GM18867 (cell line): Measurements from ENCODE around the gene PAAF1.
A peak's percentile ranks its signal among the peaks of the same experiment; 100 is the strongest.

Experiments used
- ATAC-seq: cut with Tn5 transposase; IDR thresholded peaks from one replicate; pipeline ENCODE4 v1.9.1; 2021; ENCODE audit warnings: mild to moderate bottlenecking, moderate library complexity; ENCODE audit not compliant: unreplicated experiment

Gene PAAF1

GRCh38 chr11:73969991-73970800 lies 93.4 kb downstream of the PAAF1 start:
- no peak for ATAC-seq

GRCh38 chr11:73971175-73971719 lies 94.4 kb downstream of the PAAF1 start:
- ATAC-seq, result no peak

GRCh38 chr11:73972187-73972586 lies 95.4 kb downstream of the PAAF1 start:
- ATAC-seq, result no peak

GRCh38 chr11:73972620-73973449 lies 96.0 kb downstream of the PAAF1 start:
- no peak for ATAC-seq

- no peak for ATAC-seq
These were observed 98.0 kb downstream of the PAAF1 start for GRCh38 chr11:73974604-73975478.

GRCh38 chr11:73975479-73975757 lies 98.6 kb downstream of the PAAF1 start:
- no peak for ATAC-seq

- ATAC-seq, result no peak
These were observed 99.8 kb downstream of the PAAF1 start for GRCh38 chr11:73976451-73977151.

- ATAC-seq, result no peak
These were observed 101.2 kb downstream of the PAAF1 start for GRCh38 chr11:73977856-73978519.

- ATAC-seq, result no peak
These were observed 101.8 kb downstream of the PAAF1 start for GRCh38 chr11:73978576-73979086.

GRCh38 chr11:73980001-73980961 lies 103.5 kb downstream of the PAAF1 start:
- peak; percentile 39 for ATAC-seq
